SK-MEL-5 (cell line): Measurements from ENCODE around the gene PIP4K2A. TPM values are rescaled to one million over a fixed set of nuclear protein-coding genes. Genes with fewer than 3 reads are reported as not detected.

Experiments
- DNase-seq: peaks from one replicate; pipeline ENCODE4 v3.0.0-alpha.2; 2016; ENCODE audit warnings: low read depth, low spot score
- in situ Hi-C: cut with HindIII; loops from 2 replicates; pipeline ENCODE4 v1.10.0; 2016; ENCODE audit warnings: low sequenced_read_pairs, high pct_unique_total_duplicates, low pct_unique_long_range_greater_than_20kb
- total RNA-seq: library from RNA; depleted of rRNA; stranded (reverse); fragments of >200 nt; shearing (Covaris generic); gene quantifications from 2 replicates; pipeline ENCODE4 v1.2.3, GENCODE V29; 2014

Gene PIP4K2A
- total RNA-seq, 1 experiment from 2014 or later, result 109 TPM

DNA sequence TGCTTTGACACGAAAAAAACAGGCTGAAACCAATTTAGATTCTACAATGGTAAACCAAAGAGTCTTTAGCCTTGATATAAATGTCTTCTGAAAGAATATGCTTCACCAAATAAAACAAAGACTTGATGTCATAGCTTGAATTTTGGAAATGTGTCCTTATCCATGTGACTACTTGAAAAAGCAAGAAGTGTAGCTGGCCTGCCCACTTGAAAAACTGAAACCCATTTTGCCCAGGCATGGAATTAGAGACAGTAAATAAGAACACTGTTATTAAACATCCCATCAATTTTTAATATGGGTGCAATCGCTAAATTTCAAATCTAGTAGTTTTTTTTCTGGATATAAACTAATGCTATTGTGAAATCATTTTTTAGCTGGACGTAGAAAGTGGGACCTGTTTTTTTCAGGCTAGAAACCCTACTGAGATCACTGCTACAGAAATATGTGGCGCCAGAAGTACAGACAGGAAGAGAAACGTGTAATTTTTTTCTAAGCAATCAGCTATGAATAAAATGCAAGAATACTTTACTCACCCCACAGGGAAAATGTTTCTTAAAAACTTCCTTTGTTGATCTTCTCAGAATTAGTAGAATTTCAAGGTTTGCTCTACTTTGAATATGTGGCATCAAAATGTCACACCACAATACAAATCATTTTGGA lies 56.7 kb downstream of the PIP4K2A start:
- in situ Hi-C loops, result no loop called here
- no peak for DNase-seq

DNA sequence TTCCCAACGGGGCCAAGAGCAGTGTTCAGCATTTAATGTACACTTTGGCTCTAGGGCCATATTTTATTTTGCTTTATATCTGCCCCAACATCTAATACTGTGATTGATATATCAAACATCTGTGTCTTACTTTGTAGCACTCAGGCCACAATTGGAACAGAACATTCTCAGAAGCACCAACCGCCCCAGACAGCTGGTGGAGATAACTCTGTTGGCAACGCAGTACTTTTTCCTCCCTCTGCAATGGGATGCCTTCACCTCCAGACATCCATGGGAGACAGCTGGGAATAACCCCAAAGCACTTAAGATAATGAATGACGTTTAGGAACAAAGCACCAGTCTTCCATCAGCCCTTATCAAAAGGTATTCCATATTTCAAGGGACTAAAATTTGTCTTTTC lies 57.4 kb downstream of the PIP4K2A start:
- DNase-seq, result no peak
- in situ Hi-C loops, result no loop called here

DNA sequence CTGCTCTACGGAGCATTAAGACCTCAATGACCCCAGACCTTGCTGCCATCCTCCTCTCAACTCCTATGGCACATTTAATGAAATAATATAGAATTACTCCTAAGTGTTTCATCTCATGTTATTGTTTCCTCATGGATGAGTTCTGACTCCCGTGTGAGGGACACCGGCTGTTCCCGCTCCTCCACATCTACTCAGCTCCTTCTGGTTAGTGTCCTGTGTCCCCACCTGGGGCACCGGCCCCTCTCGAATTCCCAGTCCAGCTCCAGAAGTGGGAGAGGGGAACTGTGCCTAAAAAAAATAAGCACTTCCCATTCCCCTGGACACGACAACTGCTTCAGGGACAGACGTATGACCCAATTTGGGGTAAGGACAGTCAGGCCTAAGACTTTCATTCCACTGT lies 58.3 kb downstream of the PIP4K2A start:
- in situ Hi-C loops, result no loop called here
- no peak for DNase-seq

DNA sequence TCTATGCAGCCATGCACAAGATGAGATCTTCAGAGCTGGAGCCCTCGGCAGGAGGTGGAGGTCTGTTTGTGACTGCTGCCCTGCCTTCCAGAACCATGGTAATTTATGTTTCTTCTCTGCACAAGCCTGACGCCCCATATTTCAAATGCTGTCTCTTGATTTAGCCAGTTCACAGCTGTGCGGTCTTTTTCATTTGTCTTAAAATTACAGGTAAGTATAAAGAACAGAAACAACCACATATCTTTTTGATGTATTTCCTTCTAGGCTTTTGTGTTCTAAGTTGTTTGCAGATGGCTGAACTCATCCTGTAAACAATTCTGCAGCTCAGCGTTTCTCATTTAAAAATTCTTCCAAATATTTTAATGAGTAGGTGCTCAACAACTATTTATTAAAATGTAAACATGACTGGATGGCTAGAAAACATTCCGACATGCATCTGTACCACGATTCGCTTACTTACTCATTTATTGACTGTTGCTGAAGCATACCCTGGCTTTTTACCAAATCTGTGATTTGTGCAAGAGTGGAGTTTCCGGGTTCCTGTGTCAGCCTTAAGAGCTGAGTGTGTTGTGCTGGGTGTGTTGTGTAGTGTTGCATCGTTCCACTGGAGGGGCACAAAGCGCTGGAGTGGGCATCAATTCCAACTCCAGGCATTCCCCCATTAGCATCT lies 58.9 kb downstream of the PIP4K2A start:
- in situ Hi-C loops, result no loop called here
- DNase-seq, result no peak

DNA sequence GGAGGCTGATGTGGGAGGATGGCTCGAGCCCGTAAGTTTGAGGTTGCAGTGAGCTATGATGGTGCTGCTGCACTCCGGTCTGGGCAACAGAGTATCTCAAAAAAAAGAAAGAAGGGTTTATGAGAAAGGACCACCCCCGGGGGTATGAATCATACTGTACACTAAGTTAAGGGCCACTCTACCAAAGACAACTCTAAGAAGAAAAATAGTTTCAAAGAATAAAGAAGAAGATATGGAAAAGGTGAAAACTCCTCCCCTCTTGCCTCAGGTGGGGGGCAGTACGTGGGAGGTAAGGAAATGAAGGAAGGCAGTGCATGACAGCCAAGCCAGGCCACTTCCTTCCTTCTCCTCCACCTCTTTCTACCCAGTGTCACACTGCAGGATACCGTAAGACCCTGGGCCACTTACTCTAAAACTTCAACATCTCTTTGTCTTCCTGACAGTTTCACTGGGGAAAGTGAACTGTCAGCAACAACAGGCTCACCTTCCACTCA lies 61.3 kb downstream of the PIP4K2A start:
- DNase-seq, result no peak
- in situ Hi-C loops, result no loop called here

DNA sequence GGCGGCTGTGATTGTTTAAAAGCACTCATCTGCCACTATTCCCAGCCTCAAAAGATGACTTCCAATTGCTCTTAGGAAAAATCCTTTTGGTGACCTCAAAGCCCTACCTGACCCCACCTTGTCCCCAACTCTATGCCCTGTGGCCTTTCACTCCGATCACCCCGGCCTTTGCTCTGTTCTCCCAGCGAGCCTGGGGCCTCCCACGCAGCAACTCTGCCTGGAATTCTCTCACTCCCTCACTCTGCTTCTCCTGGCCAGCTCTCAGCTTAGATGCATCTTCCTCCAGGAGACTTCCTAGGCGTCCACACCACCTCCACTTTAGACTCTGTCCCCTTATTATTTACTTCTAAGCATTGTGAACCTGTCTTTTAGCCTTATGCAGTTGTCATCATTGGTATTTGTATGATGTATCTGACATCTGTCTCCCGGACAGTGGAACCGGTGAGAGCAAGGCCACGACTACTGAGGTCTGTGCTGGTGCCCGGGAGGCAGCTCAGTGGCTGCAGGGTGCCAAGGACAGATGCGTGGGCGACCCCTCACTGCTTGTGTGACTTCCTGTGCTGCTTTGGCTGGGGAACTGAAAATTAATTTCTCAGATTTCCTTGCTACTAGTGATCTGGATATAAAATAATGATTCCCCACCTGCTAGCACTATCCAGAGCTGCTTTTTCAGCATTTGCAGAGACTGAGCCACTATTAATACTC lies 63.0 kb downstream of the PIP4K2A start:
- no peak for DNase-seq
- in situ Hi-C loops, result no loop called here

DNA sequence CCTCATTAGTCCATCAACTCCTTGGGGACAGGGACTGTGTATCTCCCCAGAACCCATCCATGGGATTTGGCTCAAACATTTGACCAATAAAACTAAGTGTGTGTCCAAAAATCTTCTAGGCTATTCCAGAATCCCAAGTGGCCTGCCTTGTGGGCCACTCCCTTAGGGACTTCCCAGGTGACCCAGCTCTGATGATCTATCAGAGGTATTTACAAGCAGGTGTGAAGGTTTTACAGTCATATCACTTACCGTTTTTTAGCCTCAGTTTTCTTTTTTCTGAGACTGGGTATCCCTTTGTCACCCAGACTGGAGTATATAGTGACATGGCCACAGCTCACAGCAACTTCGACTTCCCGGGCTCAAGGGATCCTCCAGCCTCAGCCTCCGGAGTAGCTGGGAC lies 64.4 kb downstream of the PIP4K2A start:
- in situ Hi-C loops, result no loop called here
- no peak for DNase-seq

DNA sequence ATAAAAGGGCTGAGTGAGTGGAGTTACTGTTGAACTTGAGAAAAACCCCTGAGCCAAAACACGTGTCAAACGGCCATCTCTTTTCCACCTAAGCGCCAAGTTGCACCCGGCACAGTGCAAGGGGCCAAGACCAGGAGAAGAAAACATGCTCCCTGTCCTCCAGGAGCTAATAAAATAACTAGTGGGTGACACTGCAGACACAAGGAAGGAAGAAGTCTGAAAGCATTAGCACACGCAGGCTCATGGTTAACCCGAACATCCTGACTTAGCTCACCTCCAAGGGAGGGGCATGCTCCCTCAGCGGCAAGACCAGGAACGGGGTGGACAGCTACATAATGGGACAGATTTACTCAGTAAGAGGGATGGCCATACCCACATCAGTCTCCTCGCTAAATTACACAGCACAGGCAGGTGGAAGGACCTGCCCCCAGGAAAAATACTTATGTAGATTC lies 65.0 kb downstream of the PIP4K2A start:
- in situ Hi-C loops, result no loop called here
- no peak for DNase-seq

DNA sequence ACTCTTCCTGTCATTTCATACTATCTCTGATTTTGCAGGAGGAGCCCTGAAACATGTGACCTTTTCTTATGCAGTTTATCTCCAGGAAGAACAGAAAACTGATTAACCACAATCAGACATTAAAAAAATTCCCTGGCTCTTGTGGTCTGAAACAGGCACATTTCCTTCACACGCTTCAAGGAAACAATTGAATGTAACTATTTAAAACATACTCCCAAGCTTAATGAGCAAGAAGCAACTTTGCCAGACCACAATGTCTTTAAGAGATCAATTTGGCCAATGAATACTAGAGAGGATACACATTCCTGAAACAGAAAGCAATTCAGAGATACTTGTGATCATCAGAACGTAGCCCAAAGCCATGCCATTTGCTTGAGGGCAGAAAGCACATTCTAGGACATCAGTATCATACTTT lies 65.8 kb downstream of the PIP4K2A start:
- peak; percentile 84 for DNase-seq
- in situ Hi-C loops, result no loop called here

DNA sequence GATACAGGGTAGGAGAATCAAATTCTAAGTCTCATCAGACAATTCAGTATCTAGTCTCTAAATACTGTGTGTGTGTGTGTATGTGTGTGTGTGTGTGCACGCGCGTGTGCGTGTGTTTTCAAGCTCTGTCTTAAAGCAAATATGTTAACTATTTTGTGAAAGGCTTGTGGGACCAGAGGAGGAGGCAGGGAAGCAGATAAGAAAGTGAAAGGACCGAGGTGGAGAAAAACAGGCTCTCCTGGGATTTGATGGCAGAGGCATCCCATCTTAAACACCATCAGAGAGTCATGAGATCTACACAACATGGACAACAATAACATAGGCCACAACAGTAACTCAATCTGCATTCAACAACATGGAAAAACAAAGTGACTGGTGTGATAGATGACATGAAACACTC lies 67.1 kb downstream of the PIP4K2A start:
- no peak for DNase-seq

DNA sequence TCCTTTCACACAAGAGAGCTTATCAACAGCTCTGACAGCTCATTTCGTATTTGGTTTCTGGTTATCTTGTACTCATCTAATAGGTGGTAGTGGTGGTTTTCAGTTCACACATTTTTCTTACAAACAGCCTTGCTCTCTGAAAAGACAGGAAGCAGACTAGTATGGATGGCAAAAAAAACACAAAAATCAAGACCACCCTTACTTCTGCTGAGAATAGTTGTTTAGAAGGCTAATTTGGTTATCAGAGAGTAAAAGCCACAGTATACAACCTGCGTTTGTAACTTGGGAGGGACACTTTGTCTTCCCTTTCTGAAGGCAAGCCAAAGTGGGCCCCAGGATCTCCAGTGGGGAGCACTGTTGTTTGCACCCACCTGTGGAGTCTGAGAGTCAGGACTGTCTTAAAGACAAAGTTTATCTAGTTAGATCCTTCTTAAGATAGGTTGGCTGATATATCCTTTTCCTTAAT lies 68.0 kb downstream of the PIP4K2A start:
- in situ Hi-C loops, result no loop called here

More for the DNA sequence above, 67.1 kb downstream of the PIP4K2A start:
- in situ Hi-C loops, result no loop called here

DNA sequence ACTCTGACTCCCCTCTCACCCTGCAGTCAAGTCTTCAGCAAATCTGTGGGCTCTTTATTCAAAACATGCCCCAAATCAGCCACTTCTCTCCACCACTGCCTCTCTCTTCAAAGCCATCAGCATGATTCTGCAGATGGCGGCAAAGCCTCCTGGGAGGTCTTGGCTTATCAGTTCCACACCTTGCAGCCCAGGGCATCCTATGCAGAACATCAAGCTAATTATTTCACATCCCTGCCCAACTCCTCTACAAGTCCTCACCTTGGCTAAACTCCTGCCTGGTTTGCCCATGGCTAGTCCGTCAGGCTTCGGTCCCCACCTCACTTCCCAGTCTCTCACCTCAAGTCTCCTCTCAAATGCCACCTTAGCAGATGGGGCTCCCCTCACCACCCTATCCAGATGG lies 70.2 kb downstream of the PIP4K2A start:
- no peak for DNase-seq
- in situ Hi-C loops, result no loop called here

More for the DNA sequence above, 68.0 kb downstream of the PIP4K2A start:
- DNase-seq, result no peak

DNA sequence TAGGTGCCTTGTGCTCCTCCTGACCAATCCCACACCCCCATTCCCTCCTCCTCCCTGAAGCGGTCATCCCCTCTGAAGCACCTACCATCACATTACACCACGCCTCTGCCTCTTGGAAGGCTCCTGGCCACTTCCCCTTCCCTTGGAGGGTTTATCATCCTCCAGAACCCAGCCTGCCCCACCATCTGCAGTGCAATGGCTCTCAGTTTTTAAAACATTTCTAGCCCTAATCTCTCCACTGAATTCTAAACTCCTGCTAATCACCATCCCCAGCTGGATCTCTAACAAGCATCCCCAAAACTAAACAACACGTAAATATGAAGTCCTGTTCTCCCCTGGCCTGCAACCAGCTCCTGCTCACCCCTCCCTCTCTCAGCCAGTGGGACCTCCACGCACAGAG lies 70.6 kb downstream of the PIP4K2A start:
- no peak for DNase-seq
- in situ Hi-C loops, result no loop called here

DNA sequence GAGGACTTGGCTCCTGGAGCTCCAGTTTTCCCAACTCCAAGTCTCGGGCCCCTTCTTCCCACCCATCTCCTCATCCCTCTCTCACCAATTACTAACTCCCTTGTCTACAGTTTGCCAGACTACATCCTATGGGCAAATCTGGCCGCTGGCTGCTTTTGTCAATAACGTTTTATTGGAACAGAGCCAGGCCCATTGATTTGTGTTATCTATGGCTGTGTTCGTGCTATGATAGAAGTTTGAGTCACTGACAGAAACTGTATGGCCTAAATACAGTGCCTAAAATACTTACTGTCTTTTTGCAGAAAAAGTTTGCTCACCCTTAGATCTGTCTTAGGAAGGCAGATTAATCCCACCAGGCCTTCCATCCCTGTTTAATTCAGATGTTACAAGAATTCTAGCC lies 71.3 kb downstream of the PIP4K2A start:
- DNase-seq, result no peak
- in situ Hi-C loops, result no loop called here

DNA sequence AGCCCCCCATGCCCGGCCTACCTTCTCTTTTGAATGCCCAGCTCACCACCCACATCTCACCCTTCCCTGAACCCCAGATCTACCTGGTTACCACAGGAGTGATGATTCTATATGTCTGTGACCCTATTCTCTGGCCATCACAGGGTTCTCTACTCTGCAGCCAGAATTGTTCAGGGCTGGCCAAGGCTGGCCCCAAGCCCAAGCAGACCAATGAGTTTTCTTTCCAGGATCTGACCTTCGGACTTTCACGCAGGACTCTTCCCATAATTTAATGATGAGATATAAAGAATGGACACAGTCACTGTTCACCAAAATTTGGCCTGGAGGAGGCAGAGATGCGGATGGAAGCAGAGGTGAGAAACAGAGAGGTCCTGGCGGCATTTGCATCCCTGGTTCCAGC lies 72.6 kb downstream of the PIP4K2A start:
- DNase-seq, result no peak
- in situ Hi-C loops, result no loop called here

DNA sequence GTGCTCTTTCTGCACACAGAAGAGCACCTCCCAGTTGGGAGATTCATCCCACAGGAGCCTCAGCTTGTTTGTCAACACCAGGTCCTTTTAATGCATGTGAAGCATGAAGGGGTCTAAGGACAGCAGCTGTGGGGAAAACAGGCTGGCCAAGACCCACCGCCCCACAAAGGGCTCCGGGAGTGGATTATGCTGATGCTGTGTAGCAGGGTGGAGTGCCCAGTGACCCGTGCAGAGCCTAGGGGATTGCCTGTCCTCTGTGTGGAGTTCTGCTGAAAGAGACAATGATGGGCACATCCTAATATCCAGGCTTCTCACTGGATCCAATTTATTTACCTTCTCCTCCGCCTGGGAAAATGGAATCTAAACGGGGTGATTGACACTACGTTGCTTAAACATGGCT lies 74.0 kb downstream of the PIP4K2A start:
- in situ Hi-C loops, result no loop called here
- no peak for DNase-seq

DNA sequence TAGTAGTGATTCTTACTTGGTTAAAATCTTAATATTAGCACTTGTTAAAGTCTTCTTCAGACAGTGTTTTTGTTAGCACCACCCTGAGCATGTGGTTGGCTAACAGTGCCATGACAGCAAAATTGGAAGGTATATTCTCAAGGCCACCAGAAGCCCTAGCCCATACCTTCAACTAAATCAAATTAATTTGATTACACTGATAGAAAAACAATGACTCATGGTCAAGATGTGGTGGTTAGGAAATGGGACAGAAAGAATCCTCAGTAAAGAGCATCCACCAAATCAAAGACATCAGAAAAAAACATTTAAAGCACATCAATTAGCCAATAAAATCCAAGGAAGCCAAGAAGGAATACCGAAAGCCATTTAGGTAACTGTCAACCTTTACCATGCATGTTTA lies 75.5 kb downstream of the PIP4K2A start:
- no peak for DNase-seq
- in situ Hi-C loops, result no loop called here

DNA sequence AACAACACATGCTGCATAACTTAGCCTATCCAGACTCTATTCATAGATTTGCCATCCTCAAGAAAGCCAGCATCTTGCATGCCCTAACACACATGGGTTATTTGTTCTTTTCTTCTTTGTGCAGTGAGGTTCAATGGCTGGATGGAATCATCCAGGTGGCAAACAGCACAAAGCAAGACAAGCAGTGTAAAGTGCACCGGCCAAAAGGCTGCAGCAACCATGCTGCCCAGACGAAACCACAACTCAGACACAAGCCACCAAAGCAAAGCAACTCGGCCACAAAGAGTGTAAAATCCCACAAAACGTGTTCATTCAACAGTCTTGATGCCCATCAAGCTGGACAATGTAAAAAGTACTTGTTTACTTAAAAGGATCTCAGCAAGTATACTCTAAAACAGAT lies 76.9 kb downstream of the PIP4K2A start:
- no peak for DNase-seq
- in situ Hi-C loops, result no loop called here

DNA sequence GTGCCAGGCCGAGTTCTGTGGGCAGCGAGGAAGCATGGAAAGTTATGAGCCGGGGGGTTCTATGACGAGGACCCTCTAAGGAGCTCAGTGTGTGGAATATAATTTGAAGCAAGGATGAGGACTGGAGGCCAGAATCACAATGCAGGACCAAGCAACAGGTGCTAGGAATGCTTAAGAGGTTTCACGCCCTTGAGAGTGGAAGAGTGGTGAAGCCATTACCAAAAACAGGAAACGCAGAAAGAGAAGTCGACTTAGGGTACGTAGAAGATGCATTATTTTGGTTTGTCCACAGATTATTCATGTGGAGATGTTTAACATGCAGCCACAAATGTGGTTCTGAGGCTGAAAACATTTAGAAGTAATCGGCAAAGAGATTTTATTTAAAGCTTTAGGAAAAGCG lies 78.7 kb downstream of the PIP4K2A start:
- in situ Hi-C loops, result no loop called here
- no peak for DNase-seq
